IMR-90 (cell line): Measurements from ENCODE around the gene PRTG. TPM values are rescaled to one million over a fixed set of nuclear protein-coding genes. Genes with fewer than 3 reads are reported as not detected.

Experiments used
- ATAC-seq: fragments of 200-7000 bp; cut with Tn5 transposase; 2 replicates; pipeline ENCODE4 v1.9.1; 2020; ENCODE audit warnings: low read depth, mild to moderate bottlenecking, moderate library complexity
- BruUV-seq: library from RNA; stranded (reverse); fragments of 400-500 nt; replicated peaks from 2 replicates; lab custom pipeline; 2021; lab: Mats Ljungman, UMichigan
- CTCF ChIA-PET: fragments of 300-600 bp; formaldehyde crosslinking; extraction: SDS; loops from one replicate; lab custom pipeline; 2021; ENCODE audit warnings: antibody characterized with exemption; lab: Yijun Ruan, JAX
- POLR2A ChIA-PET: fragments of 300-600 bp; sonication (Branson Sonifier 250); formaldehyde crosslinking; loops from one replicate; lab custom pipeline; 2022; ENCODE audit warnings: antibody characterized with exemption; ENCODE audit not compliant: unreplicated experiment; lab: Charles Lee
- DNase-seq: peaks from one replicate; pipeline ENCODE4 v3.0.0; 2013
- H2AFZ ChIP-seq: replicated peaks from 2 replicates; pipeline ENCODE3; 2013; ENCODE audit warnings: low read length, mild to moderate bottlenecking; ENCODE audit not compliant: poor library complexity
- H2AK5ac ChIP-seq: 2 replicates; pipeline ENCODE4 v1.6.1; 2013; ENCODE audit warnings: low read depth, low read length, inconsistent platforms
- H2AK9ac ChIP-seq: replicated peaks from 2 replicates; pipeline ENCODE3; 2013; ENCODE audit warnings: mild to moderate bottlenecking, low read depth, low read length, moderate library complexity; ENCODE audit not compliant: poor library complexity
- H2BK120ac ChIP-seq: 2 replicates; pipeline ENCODE4 v1.6.1; 2013; ENCODE audit warnings: low read depth, low read length, inconsistent platforms
- H2BK15ac ChIP-seq: 3 replicates; pipeline ENCODE4 v1.6.1; 2013; ENCODE audit warnings: low read depth, low read length, inconsistent platforms
- H2BK20ac ChIP-seq: 2 replicates; pipeline ENCODE4 v1.6.1; 2013; ENCODE audit warnings: low read depth, mild to moderate bottlenecking, inconsistent platforms, low read length, moderate library complexity
- H2BK5ac ChIP-seq: 2 replicates; pipeline ENCODE4 v1.6.1; 2013; ENCODE audit warnings: mild to moderate bottlenecking, low read depth, low read length, inconsistent platforms; ENCODE audit not compliant: poor library complexity, severe bottlenecking
- H3K14ac ChIP-seq: replicated peaks from 2 replicates; pipeline ENCODE4 v1.6.1; 2013; ENCODE audit warnings: low read depth, low read length, inconsistent platforms
- H3K18ac ChIP-seq: 2 replicates; pipeline ENCODE4 v1.6.1; 2013; ENCODE audit warnings: low read depth, low read length, control low read depth
- H3K23ac ChIP-seq: 2 replicates; pipeline ENCODE4 v1.6.1; 2013; ENCODE audit warnings: low read depth, low read length, inconsistent platforms
- H3K27ac ChIP-seq: 2 replicates; pipeline ENCODE4 v1.5.1; 2013; ENCODE audit warnings: mild to moderate bottlenecking, control low read depth, low read length; ENCODE audit not compliant: insufficient read depth
- H3K27me3 ChIP-seq: 2 replicates; pipeline ENCODE4 v1.6.1; 2013; ENCODE audit warnings: low read length; ENCODE audit not compliant: control insufficient read depth, insufficient read depth
- H3K36me3 ChIP-seq: 2 replicates; pipeline ENCODE4 v1.6.1; 2013; ENCODE audit warnings: low read length, mixed read lengths; ENCODE audit not compliant: control insufficient read depth, insufficient read depth
- H3K4ac ChIP-seq: 2 replicates; pipeline ENCODE4 v1.6.1; 2013; ENCODE audit warnings: low read depth, low read length, inconsistent platforms
- H3K4me1 ChIP-seq: 2 replicates; pipeline ENCODE4 v1.6.1; 2013; ENCODE audit warnings: low read length, mixed read lengths; ENCODE audit not compliant: control insufficient read depth, insufficient read depth
- H3K4me2 ChIP-seq: 2 replicates; pipeline ENCODE4 v1.6.1; 2013; ENCODE audit warnings: low read depth, mild to moderate bottlenecking, control low read depth, low read length, moderate library complexity
- H3K4me3 ChIP-seq: 2 replicates; pipeline ENCODE4 v1.5.1; 2013; ENCODE audit warnings: low read depth, mild to moderate bottlenecking, control low read depth, low read length, moderate library complexity; ENCODE audit not compliant: insufficient read depth
- H3K56ac ChIP-seq: 2 replicates; pipeline ENCODE4 v1.6.1; 2013; ENCODE audit warnings: low read length, inconsistent platforms; ENCODE audit not compliant: insufficient read depth; ENCODE audit errors: extremely low read depth
- H3K79me1 ChIP-seq, 2 experiments: 2 replicates each; pipeline ENCODE4 v1.6.1; 2013; ENCODE audit warnings: low read length in 2 of 2, inconsistent platforms in 1 of 2, low read depth in 1 of 2
- H3K9ac ChIP-seq: 2 replicates; pipeline ENCODE4 v1.6.1; 2013; ENCODE audit warnings: low read depth, low read length, control low read depth
- H3K9me1 ChIP-seq: 2 replicates; pipeline ENCODE4 v1.6.1; 2013; ENCODE audit warnings: low read length, inconsistent platforms; ENCODE audit not compliant: insufficient read depth
- H3K9me3 ChIP-seq: 2 replicates; pipeline ENCODE4 v1.6.1; 2013; ENCODE audit warnings: low read length; ENCODE audit not compliant: control insufficient read depth, insufficient read depth
- H4K20me1 ChIP-seq: 2 replicates; pipeline ENCODE4 v1.6.1; 2013; ENCODE audit warnings: low read length, inconsistent platforms; ENCODE audit not compliant: insufficient read depth
- H4K5ac ChIP-seq: 2 replicates; pipeline ENCODE4 v1.6.1; 2013; ENCODE audit warnings: mild to moderate bottlenecking, low read depth, low read length, control low read depth
- H4K8ac ChIP-seq, 2 experiments: 2 replicates each; pipeline ENCODE4 v1.6.1; 2013; ENCODE audit warnings: low read depth in 2 of 2, low read length in 2 of 2, control low read depth in 1 of 2, inconsistent platforms in 1 of 2
- H4K91ac ChIP-seq: 2 replicates; pipeline ENCODE4 v1.6.1; 2013; ENCODE audit warnings: low read depth, low read length, inconsistent platforms; ENCODE audit not compliant: insufficient read depth
- CEBPB ChIP-seq: IDR thresholded peaks from 2 replicates; pipeline ENCODE4 v1.6.1; 2012; ENCODE audit warnings: low read depth, low read length, improper control_type of control experiment
- CHD1 ChIP-seq: IDR thresholded peaks from 2 replicates; pipeline ENCODE4 v1.6.1; 2012; ENCODE audit warnings: low read depth, low read length, improper control_type of control experiment
- FOS ChIP-seq: fragments of 150-350 bp; IDR thresholded peaks from 2 replicates; pipeline ENCODE4 v1.6.1; 2016; ENCODE audit warnings: low read depth, low read length
- MAFK ChIP-seq: IDR thresholded peaks from 2 replicates; pipeline ENCODE4 v1.6.1; 2012; ENCODE audit warnings: low read depth, low read length, improper control_type of control experiment
- MAZ ChIP-seq: IDR thresholded peaks from 2 replicates; pipeline ENCODE4 v1.6.1; 2012; ENCODE audit warnings: low read depth, mild to moderate bottlenecking, low read length, improper control_type of control experiment, moderate library complexity, borderline replicate concordance
- NFE2L2 ChIP-seq: fragments of 150-350 bp; IDR thresholded peaks from 2 replicates; pipeline ENCODE4 v1.6.1; 2016; ENCODE audit warnings: low read depth, mild to moderate bottlenecking, low read length
- RAD21 ChIP-seq: IDR thresholded peaks from 2 replicates; pipeline ENCODE4 v1.6.1; 2012; ENCODE audit warnings: low read length, improper control_type of control experiment
- RCOR1 ChIP-seq: IDR thresholded peaks from 2 replicates; pipeline ENCODE4 v1.6.1; 2012; ENCODE audit warnings: mild to moderate bottlenecking, low read length, improper control_type of control experiment; ENCODE audit not compliant: insufficient replicate concordance
- RFX5 ChIP-seq: IDR thresholded peaks from 2 replicates; pipeline ENCODE4 v1.8.0; 2012; ENCODE audit warnings: low read depth, mild to moderate bottlenecking, low read length, moderate library complexity
- WGBS, 2 experiments: methylation state at CpG; one replicate each; pipeline versions ENCODE4 v1.1.5 to v1.1.7; 2013; ENCODE audit warnings: missing lambda C conversion rate in 2 of 2; ENCODE audit not compliant: insufficient read length in 1 of 2; ENCODE audit errors: extremely low coverage in 2 of 2; 5-methylcytosine and 5-hydroxymethylcytosine counted together
- dilution Hi-C: fragments of 300-500 bp; cut with HindIII; formaldehyde crosslinking; loops from one replicate; pipeline ENCODE4 v1.14.3; 2018; ENCODE audit warnings: low sequenced_read_pairs; ENCODE audit not compliant: unreplicated experiment
- in situ Hi-C: fragments of 300-500 bp; cut with MboI; formaldehyde crosslinking; loops from 3 replicates; pipeline ENCODE4 v1.14.3; 2019; ENCODE audit warnings: low sequenced_read_pairs, inconsistent platforms, mixed read lengths
- intact Hi-C: fragments of 100-400 bp; cut with micrococcal nuclease; formaldehyde crosslinking; loops from 2 replicates; pipeline ENCODE4 v1.10.0; 2022
- microRNA-seq, 2 experiments: library from miRNA; stranded (forward) in 1 of 2; unstranded in 1 of 2; fragments of 10-50 nt in 1 of 2; fragments of <30 nt in 1 of 2; gene quantifications in 1 of 2; microRNA quantifications in 1 of 2; one replicate each; pipeline versions ENCODE3 to v1.1.0; 2013 to 2020; ENCODE audit not compliant: insufficient read depth in 1 of 2, insufficient read length in 1 of 2, unreplicated experiment in 1 of 2
- polyA plus RNA-seq, 3 experiments: library from polyadenylated mRNA; depleted of rRNA; stranded (reverse); fragments of >200 nt; gene quantifications; 2 replicates each; pipeline ENCODE4 v1.2.3, GENCODE V29; 2012; ENCODE audit warnings: low replicate concordance in 1 of 3
- small RNA-seq, 5 experiments: library from RNA; depleted of rRNA; stranded (forward); fragments of <200 nt; gene quantifications; one replicate each; pipeline ENCODE3, GENCODE V24; 2012
- total RNA-seq: library from RNA; depleted of rRNA; stranded (reverse); fragments of >200 nt; gene quantifications from 2 replicates; pipeline ENCODE4 v1.2.3, GENCODE V29; 2012; rRNA removed

PRTG gene
- total and polyA plus RNA-seq, 2 of the 4 experiments (the other 2 are of a cell fraction): 0.99 to 1.4 TPM

DNA sequence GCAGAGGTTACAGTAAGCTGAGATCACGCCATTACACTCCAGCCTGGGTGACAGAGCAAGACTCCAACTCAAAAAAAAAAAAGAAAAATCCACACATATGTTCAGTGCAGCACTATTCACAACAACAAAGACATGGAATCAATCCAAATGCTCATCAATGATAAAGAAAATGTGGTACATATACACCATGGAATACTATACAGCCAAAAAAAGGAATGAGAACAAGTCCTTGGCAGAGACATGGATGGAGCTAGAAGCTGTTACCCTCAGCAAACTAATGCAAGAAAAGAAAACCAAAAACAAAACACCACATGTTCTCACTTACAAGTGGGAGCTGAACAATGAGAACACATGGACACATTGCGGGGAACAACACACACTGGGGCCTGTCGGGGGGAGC is 180.4 kb downstream of the PRTG start:
- no peaks in the 10 kb centered on the region for H3K4me1 ChIP-seq
- H3K4ac ChIP-seq: no peak overlapping the region
- no peak for ATAC-seq
- no peak overlapping the region for H3K4me3 ChIP-seq
- H2AFZ ChIP-seq: no peak overlapping the region
- H3K56ac ChIP-seq: no peak overlapping the region
- H3K23ac ChIP-seq: no peak overlapping the region
- no peak overlapping the region for H2BK120ac ChIP-seq
- dilution Hi-C loops (no loop called here), intact Hi-C loops (no loop called here), in situ Hi-C loops (no loop called here)
- no peaks in the 10 kb centered on the region for H4K20me1 ChIP-seq
- H2AK9ac ChIP-seq: no peak overlapping the region
- no peaks in the 10 kb centered on the region for H3K36me3 ChIP-seq
- H3K9me3 ChIP-seq: 0 out of 2 replicates have a peak, but pooled peaks cover 5% of the 10 kb centered on the region
- ChIA-PET POLR2A (no interaction called here), CTCF (no interaction called here)
- no peak overlapping the region for H3K27ac ChIP-seq
- H3K18ac ChIP-seq: no peak overlapping the region
- H3K27me3 ChIP-seq: no peaks in the 10 kb centered on the region
- no peak overlapping the region for H2BK20ac ChIP-seq
- no peak overlapping the region for H4K91ac ChIP-seq
- no peak overlapping the region for H3K14ac ChIP-seq
- H3K79me1 ChIP-seq: peaks cover 0 to 6% of the 10 kb centered on the region in 2 experiments; a peak in 1 of 4 replicates
- H3K9ac ChIP-seq: no peak overlapping the region
- DNase-seq: no peak
- no TSS peak for BruUV-seq
- H2AK5ac ChIP-seq: no peak overlapping the region
- H3K4me2 ChIP-seq: no peak overlapping the region
- H3K9me1 ChIP-seq: no peaks in the 10 kb centered on the region; the same call in 1 of the 2 replicates
- no CpG with 5 or more reads among the region's 3 CpGs for WGBS, 2 experiments
- H2BK5ac ChIP-seq: no peak overlapping the region
- no peak overlapping the region for H2BK15ac ChIP-seq
- no peak overlapping the region for H4K8ac ChIP-seq
- TF ChIP-seq RCOR1: no peak
- TF ChIP-seq RFX5: no peak
- TF ChIP-seq MAZ: no peak
- no peak for TF ChIP-seq CHD1
- no peak for TF ChIP-seq RAD21
- TF ChIP-seq CEBPB: no peak
- TF ChIP-seq MAFK: no peak
- TF ChIP-seq FOS: no peak
- no peak for TF ChIP-seq NFE2L2
- H4K5ac ChIP-seq: no peak overlapping the region

Small RNA genes within 50 kb of the gene (microRNA-seq; reads per million reads assigned to microRNA genes)
- gene AC009997.1 (ENCODE audit: insufficient read depth, insufficient read length): not detected

Small RNA genes within 50 kb of the gene (small RNA-seq; reads per million reads assigned to genes)
- gene AC009997.1: 0 reads per million in 5 experiments

Other genes with a start within 250 kb of the PRTG start
- gene DNAAF4, start 234.9 kb downstream of the PRTG start, total RNA-seq: 0.72 and 0.83 TPM in 2 replicates
- 0.48 and 0.80 TPM in 2 replicates for gene DNAAF4, start 234.9 kb downstream of the PRTG start, polyA plus RNA-seq (2012; rRNA removed)
- 6.6 and 10.0 TPM in 2 replicates for gene PYGO1, start 154.8 kb downstream of the PRTG start, total RNA-seq
- 2.6 and 3.0 TPM in 2 replicates for gene PYGO1, start 154.8 kb downstream of the PRTG start, polyA plus RNA-seq (2012; rRNA removed)